WTC11 (cell line): Measurements from ENCODE around the gene ELOF1. TPM values are rescaled to one million over a fixed set of nuclear protein-coding genes. Genes with fewer than 3 reads are reported as not detected.
A peak's percentile ranks its signal among the peaks of the same experiment; 100 is the strongest.

Experiments used
- ATAC-seq: fragments of 200-7000 bp; cut with Tn5 transposase; 2 replicates; pipeline ENCODE4 v1.10.0; 2021; ENCODE audit warnings: mild to moderate bottlenecking, moderate library complexity
- CTCF ChIA-PET: fragments of 300-600 bp; sonication (Branson Sonifier 250); formaldehyde crosslinking; loops from one replicate; lab custom pipeline; 2021; ENCODE audit warnings: antibody characterized with exemption; lab: Charles Lee
- POLR2A ChIA-PET: fragments of 350-600 bp; sonication (Branson Sonifier 250); formaldehyde crosslinking; loops from one replicate; lab custom pipeline; 2021; ENCODE audit warnings: antibody characterized with exemption; lab: Charles Lee
- DNase-seq: peaks from one replicate; pipeline ENCODE4 v3.0.0; 2021; ENCODE audit warnings: low spot score
- H3K27ac Mint-ChIP-seq: 2 replicates; pipeline ENCODE4 v1.8.0; 2021; ENCODE audit warnings: mixed read lengths
- H3K27me3 Mint-ChIP-seq: 2 replicates; pipeline ENCODE4 v1.8.0; 2021; ENCODE audit warnings: low read depth, mild to moderate bottlenecking, moderate library complexity, mixed read lengths
- H3K36me3 Mint-ChIP-seq: 2 replicates; pipeline ENCODE4 v1.8.0; 2021; ENCODE audit warnings: mixed read lengths
- H3K4me1 Mint-ChIP-seq: 2 replicates; pipeline ENCODE4 v1.8.0; 2022; ENCODE audit warnings: mixed read lengths
- H3K4me3 Mint-ChIP-seq: 2 replicates; pipeline ENCODE4 v1.8.0; 2021; ENCODE audit warnings: mild to moderate bottlenecking, moderate library complexity, mixed read lengths
- H3K9me3 Mint-ChIP-seq: 2 replicates; pipeline ENCODE4 v1.8.0; 2021; ENCODE audit warnings: mixed read lengths
- ARID4B ChIP-seq: sonication (generic); formaldehyde crosslinking; IDR thresholded peaks from 2 replicates; pipeline ENCODE4 v1.8.0; 2023; ENCODE audit warnings: missing genetic modification reagents, mild to moderate bottlenecking, borderline replicate concordance
- E2F5 ChIP-seq: sonication (generic); formaldehyde crosslinking; IDR thresholded peaks from 2 replicates; pipeline ENCODE4 v1.8.1; 2022; ENCODE audit warnings: mild to moderate bottlenecking, moderate library complexity, missing genetic modification reagents
- FOXK1 ChIP-seq: sonication (generic); formaldehyde crosslinking; IDR thresholded peaks from 2 replicates; pipeline ENCODE4 v1.8.0; 2022; ENCODE audit warnings: mild to moderate bottlenecking, moderate library complexity, missing genetic modification reagents
- GABPB1 ChIP-seq: sonication (generic); formaldehyde crosslinking; IDR thresholded peaks from 2 replicates; pipeline ENCODE4 v1.8.1; 2023; ENCODE audit warnings: mild to moderate bottlenecking, missing genetic modification reagents
- GRHL2 ChIP-seq: fragments of 250-450 bp; sonication (Bioruptor Pico); IDR thresholded peaks from 2 replicates; pipeline ENCODE4 v1.8.0; 2022; ENCODE audit warnings: mild to moderate bottlenecking, moderate library complexity; ENCODE audit not compliant: insufficient replicate concordance, severe bottlenecking
- JAZF1 ChIP-seq: fragments of 250-450 bp; sonication (Bioruptor Pico); IDR thresholded peaks from 2 replicates; pipeline ENCODE4 v1.9.0; 2021; ENCODE audit warnings: moderate library complexity, mild to moderate bottlenecking, inconsistent platforms
- MYBL2 ChIP-seq: sonication (generic); formaldehyde crosslinking; IDR thresholded peaks from 2 replicates; pipeline ENCODE4 v1.8.1; 2023; ENCODE audit warnings: mild to moderate bottlenecking, moderate library complexity, missing genetic modification reagents
- NFATC4 ChIP-seq: fragments of 250-450 bp; sonication (Bioruptor Pico); IDR thresholded peaks from 2 replicates; pipeline ENCODE4 v1.9.0; 2021; ENCODE audit warnings: mild to moderate bottlenecking
- NR3C1 ChIP-seq: sonication (generic); formaldehyde crosslinking; conservative IDR thresholded peaks from 2 replicates; pipeline ENCODE4 v1.8.1; 2023; ENCODE audit warnings: low read depth, mild to moderate bottlenecking, missing genetic modification reagents
- OVOL2 ChIP-seq: fragments of 250-450 bp; sonication (Bioruptor Pico); IDR thresholded peaks from 2 replicates; pipeline ENCODE4 v1.9.0; 2021; ENCODE audit warnings: mild to moderate bottlenecking, borderline replicate concordance
- ZNF121 ChIP-seq: sonication (generic); formaldehyde crosslinking; IDR thresholded peaks from 2 replicates; pipeline ENCODE4 v1.8.0; 2023; ENCODE audit warnings: missing genetic modification reagents
- ZNF232 ChIP-seq: sonication (generic); formaldehyde crosslinking; IDR thresholded peaks from 2 replicates; pipeline ENCODE4 v1.8.0; 2022; ENCODE audit warnings: mild to moderate bottlenecking, missing genetic modification reagents
- ZNF317 ChIP-seq: sonication (generic); formaldehyde crosslinking; IDR thresholded peaks from 2 replicates; pipeline ENCODE4 v1.8.1; 2023; ENCODE audit warnings: low read depth, mild to moderate bottlenecking, moderate library complexity, missing genetic modification reagents, borderline replicate concordance
- ZNF423 ChIP-seq: fragments of 250-450 bp; sonication (Bioruptor Pico); IDR thresholded peaks from 2 replicates; pipeline ENCODE4 v2.1.2; 2022; ENCODE audit warnings: mild to moderate bottlenecking, moderate library complexity
- total RNA-seq: library from RNA; stranded (reverse); gene quantifications from 3 replicates; pipeline ENCODE4 v1.2.3, GENCODE V29; 2021
- TF ChIP-seq, protein P1 (sequence below): sonication (generic); formaldehyde crosslinking; IDR thresholded peaks from 2 replicates; pipeline ENCODE4 v1.8.0; 2022; ENCODE audit warnings: mild to moderate bottlenecking, missing genetic modification reagents
- TF ChIP-seq, protein P2 (sequence below): sonication (generic); formaldehyde crosslinking; IDR thresholded peaks from 2 replicates; pipeline ENCODE4 v1.8.1; 2023; ENCODE audit warnings: mild to moderate bottlenecking, moderate library complexity, missing genetic modification reagents
- TF ChIP-seq, protein P3 (sequence below): sonication (generic); formaldehyde crosslinking; IDR thresholded peaks from 2 replicates; pipeline ENCODE4 v1.8.0; 2022; ENCODE audit warnings: mild to moderate bottlenecking, missing genetic modification reagents

ELOF1 gene
- total RNA-seq, 1 experiment from 2014 or later = 86.0 TPM

DNA sequence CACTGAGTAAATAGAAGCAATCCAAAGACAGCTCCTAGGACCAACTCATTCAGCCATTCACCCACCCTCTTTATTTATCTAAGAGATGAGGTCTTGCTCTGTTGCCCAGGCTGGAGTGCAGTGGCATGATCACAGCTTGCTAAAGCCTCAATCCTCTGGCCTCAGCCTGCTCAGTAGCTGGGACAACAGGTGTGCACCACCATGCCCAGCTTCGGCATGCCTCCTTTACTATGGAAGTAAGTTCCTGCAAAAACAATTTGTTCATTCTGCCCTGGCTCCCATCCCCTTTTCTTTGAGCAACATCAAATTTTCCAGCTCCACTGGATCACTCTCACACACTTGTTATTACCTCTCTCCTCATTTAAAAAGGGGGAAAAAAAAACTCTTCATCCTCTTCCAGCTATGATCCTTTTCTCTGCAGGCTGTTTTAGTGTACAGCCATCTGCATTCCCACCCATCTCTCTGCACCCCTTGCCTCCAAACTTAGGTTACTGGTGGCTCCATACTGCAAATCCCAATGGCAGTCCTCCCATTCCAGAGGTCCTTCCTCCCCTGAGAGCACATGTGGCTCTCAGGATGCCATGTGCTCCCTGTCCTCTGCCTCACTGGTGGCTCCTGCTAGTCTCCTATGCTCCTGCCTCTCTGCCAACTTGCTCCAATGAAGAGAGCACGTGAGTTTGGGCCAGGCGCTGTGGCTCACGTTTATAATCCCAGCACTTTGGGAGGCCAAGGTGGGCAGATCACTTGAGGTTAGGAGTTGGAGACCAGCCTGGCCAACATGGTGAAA lies 2.2 kb downstream of the ELOF1 start:
- POLR2A ChIA-PET = no interaction called here

GRCh38 chr19:11555246-11555645 lies 3.8 kb downstream of the ELOF1 start:
- Mint-ChIP-seq H3K4me1 (peaks cover 11% of the 10 kb centered on the region), H3K9me3 (no peaks in the 10 kb centered on the region), H3K36me3 (peaks cover 13% of the 10 kb centered on the region), H3K4me3 (no peak overlapping the region), H3K27me3 (peaks cover 2% of the 10 kb centered on the region; the same call in 1 of the 2 replicates)
- CTCF ChIA-PET = interaction anchor here (0.7 kb wide), 2 partner anchors 102 to 138 kb away, joined by 3 to 5 read pairs; no protein-coding TSS in a partner anchor
- DNase-seq = no peak
- no peak for TF ChIP-seq NFATC4 (CRISPR knock-in tag)
- no peak for TF ChIP-seq GRHL2 (CRISPR knock-in tag)
- TF ChIP-seq ZNF232 (CRISPR knock-in tag) = no peak
- TF ChIP-seq FOXK1 (CRISPR knock-in tag) = no peak
- TF ChIP-seq MYBL2 (CRISPR knock-in tag) = no peak
- TF ChIP-seq ARID4B (CRISPR knock-in tag) = no peak
- TF ChIP-seq GABPB1 (CRISPR knock-in tag) = no peak
- no peak for TF ChIP-seq JAZF1 (CRISPR knock-in tag)
- no peak for TF ChIP-seq ZNF423 (CRISPR knock-in tag)
- no peak for TF ChIP-seq ZNF121
- TF ChIP-seq E2F5 (CRISPR knock-in tag) = no peak
- no peak for TF ChIP-seq OVOL2 (CRISPR knock-in tag)
- TF ChIP-seq, protein P1, sequence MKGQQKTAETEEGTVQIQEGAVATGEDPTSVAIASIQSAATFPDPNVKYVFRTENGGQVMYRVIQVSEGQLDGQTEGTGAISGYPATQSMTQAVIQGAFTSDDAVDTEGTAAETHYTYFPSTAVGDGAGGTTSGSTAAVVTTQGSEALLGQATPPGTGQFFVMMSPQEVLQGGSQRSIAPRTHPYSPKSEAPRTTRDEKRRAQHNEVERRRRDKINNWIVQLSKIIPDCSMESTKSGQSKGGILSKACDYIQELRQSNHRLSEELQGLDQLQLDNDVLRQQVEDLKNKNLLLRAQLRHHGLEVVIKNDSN (CRISPR knock-in tag) = no peak
- TF ChIP-seq, protein P2, sequence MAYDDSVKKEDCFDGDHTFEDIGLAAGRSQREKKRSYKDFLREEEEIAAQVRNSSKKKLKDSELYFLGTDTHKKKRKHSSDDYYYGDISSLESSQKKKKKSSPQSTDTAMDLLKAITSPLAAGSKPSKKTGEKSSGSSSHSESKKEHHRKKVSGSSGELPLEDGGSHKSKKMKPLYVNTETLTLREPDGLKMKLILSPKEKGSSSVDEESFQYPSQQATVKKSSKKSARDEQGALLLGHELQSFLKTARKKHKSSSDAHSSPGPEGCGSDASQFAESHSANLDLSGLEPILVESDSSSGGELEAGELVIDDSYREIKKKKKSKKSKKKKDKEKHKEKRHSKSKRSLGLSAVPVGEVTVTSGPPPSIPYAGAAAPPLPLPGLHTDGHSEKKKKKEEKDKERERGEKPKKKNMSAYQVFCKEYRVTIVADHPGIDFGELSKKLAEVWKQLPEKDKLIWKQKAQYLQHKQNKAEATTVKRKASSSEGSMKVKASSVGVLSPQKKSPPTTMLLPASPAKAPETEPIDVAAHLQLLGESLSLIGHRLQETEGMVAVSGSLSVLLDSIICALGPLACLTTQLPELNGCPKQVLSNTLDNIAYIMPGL (CRISPR knock-in tag) = no peak
- TF ChIP-seq NR3C1 (CRISPR knock-in tag) = no peak
- TF ChIP-seq, protein P3, sequence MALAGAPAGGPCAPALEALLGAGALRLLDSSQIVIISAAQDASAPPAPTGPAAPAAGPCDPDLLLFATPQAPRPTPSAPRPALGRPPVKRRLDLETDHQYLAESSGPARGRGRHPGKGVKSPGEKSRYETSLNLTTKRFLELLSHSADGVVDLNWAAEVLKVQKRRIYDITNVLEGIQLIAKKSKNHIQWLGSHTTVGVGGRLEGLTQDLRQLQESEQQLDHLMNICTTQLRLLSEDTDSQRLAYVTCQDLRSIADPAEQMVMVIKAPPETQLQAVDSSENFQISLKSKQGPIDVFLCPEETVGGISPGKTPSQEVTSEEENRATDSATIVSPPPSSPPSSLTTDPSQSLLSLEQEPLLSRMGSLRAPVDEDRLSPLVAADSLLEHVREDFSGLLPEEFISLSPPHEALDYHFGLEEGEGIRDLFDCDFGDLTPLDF (CRISPR knock-in tag) = no peak
- TF ChIP-seq, all 79 proteins: peak for 0
- ATAC-seq = no peak
- POLR2A ChIA-PET = no interaction called here
- H3K27ac Mint-ChIP-seq = peak overlapping the region; percentile 28; the same call in 1 of the 2 replicates

More for the DNA sequence above, 2.2 kb downstream of the ELOF1 start:
- CTCF ChIA-PET = interaction anchor here (0.6 to 0.9 kb wide), 3 partner anchors 86 to 195 kb away, joined by 3 read pairs; no protein-coding TSS in a partner anchor
- H3K27me3 Mint-ChIP-seq = peaks cover 2% of the 10 kb centered on the region; the same call in 1 of the 2 replicates
- ATAC-seq (no peak), DNase-seq (no peak)
- H3K36me3 Mint-ChIP-seq = peaks cover 13% of the 10 kb centered on the region
- H3K4me1 Mint-ChIP-seq = peaks cover 16% of the 10 kb centered on the region
- H3K27ac Mint-ChIP-seq = peak overlapping the region; percentile 18
- no peaks in the 10 kb centered on the region for H3K9me3 Mint-ChIP-seq
- peak overlapping the region; percentile 83 for H3K4me3 Mint-ChIP-seq
- TF ChIP-seq ZNF317 (CRISPR knock-in tag) = no peak
